HG03571 (cell line): ENCODE results near the gene F2RL3.

Experiments
- ATAC-seq: cut with Tn5 transposase; IDR thresholded peaks from one replicate; pipeline ENCODE4 v1.9.1; 2021; ENCODE audit not compliant: unreplicated experiment

F2RL3 gene

DNA sequence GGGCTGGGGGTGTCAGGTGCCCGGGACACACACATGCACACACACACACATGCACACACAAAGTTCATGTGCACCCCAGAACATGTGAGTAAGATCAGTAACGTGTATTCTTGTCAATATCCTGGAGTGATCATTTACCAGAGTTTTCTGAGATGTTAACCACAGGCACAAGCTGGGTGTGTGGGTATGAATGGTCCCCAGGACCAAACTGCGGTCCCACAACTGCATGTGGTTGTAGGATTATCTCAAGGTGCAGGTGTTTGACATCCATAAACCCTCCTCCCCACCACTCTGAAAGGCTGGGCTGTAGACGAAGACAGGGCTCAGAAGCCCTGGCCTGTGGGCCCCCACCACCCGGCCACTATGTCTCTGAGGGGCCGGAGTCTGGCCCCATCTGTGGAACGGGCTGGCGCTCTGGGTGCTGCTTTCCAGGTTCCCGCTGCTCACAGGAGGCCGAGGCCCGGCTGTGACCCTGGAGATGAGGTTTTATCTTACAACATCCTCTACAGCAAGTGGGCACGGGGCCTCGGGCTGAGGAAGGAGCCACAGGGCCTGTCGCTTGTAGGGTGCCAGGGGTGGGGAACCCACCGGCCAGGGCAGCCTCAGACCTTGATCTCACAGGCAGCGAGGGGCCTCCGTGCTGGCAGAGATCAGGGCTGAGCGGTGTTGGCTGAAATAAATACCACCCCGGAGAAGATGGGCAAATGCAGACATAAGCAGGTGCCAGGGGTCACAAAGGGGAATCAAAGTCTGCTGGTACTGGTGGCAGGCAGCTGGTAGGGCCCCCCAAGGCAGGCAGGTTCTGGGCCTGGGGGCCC, 4.3 kb downstream of the F2RL3 start:
- ATAC-seq: no peak

DNA sequence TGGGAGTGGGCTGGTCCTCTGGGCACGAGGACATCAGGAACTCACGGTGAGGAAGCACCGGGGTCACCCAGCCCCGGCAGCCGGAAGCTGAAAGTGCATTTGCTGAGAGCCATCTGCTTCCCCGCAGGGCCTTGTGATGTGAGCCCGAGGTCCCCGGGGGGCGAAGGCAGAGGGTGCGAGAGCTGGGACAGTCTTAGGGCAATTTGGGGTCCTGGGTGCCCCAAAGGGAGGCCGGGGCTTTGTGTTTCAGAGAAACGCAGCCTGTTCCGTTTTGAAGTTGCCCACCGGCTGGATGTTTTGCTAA, 4.8 kb downstream of the F2RL3 start:
- no peak for ATAC-seq

DNA sequence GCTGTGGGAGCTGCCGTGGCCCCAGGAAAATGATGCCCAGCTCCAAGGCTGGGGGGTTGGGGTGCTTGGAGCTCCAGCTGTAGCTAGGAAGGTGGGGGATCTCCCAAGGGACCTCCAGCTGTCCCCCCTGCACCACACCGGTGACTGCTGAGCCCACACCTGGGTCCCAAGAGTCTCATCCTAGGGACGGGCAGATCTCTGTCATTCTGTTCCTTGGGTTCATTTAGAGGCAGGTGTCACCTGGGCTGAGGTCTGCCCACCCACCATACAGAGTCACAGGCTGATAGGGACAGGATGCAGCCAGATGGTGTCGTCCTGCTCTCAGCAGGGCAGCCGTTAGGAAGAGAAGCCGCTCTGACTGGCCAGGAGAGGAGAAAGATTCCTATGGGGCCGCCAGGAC, 5.3 kb downstream of the F2RL3 start:
- ATAC-seq: no peak

DNA sequence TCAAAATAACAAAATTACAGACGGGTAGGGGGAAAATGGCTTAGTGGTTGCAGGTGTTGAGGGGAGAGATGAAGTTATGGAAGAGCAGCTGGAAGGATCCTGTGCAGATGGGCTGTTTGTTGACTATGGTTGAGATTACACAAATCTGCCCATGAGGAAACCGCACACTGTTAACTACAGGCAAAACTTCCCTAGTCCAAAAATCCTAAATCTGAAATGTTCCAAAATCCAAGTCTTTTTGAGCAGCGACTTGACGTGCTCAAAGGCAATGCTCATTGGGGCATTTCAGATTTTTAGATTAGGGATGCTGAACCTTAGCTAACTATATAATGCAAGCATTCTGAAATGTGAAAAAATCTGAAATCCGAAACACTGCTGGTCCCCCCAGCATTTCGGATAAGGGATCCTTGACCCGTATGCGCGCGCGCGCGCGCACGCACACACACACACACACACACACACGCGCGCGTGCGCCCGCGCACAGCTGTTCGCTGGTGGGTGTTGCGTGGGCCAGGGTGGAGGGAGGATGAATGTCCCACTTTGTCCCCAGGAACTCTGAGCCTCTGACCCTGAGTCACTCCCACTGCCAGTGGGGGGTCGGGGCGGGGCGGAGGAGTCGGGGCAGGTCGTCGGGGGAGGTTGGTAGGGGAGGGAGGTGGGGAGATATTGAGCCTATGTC, 6.8 kb downstream of the F2RL3 start:
- ATAC-seq: no peak

DNA sequence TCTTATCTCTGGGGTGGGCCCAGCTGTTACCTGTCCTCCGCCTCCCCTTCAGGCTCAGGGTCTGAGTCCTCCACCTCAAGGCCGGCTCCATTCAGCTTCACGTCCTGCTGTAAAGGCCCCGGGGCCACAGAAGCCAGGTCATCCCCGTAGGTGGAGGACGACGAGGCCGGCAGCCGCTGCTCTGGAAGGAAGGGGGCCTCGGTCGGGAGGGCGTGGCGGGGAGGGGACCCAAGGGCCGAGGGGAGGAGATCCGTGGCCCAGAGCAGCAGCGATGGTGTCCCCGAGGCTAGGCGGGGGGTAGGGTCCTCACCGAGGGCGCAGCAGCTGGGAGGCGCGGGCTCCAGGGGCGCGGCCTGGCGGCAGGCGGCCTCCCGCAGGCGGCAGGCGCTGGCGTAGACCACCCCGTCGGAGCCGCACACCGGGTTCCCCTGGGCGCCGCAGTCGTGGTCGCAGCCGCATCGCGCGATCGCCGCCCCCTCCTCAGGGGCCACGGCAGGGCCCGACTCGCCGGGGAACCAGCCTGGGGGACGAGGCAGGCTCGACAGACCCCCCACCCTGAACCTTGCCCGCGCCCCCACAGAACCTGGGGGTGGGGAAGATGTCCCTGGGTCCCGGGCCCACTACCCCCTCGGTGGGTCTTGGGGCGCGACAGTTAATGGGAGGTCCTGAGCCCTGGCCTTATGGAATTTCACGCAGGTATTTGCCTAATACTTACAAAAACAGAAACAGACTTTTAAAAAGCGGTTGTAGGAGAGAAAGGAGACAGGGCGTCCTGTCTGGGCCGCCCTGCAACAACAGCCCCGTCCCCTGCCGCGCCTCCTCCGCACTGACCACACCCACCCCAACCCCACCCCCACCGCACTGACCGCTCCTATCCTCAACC, 7.6 kb downstream of the F2RL3 start:
- no peak for ATAC-seq

DNA sequence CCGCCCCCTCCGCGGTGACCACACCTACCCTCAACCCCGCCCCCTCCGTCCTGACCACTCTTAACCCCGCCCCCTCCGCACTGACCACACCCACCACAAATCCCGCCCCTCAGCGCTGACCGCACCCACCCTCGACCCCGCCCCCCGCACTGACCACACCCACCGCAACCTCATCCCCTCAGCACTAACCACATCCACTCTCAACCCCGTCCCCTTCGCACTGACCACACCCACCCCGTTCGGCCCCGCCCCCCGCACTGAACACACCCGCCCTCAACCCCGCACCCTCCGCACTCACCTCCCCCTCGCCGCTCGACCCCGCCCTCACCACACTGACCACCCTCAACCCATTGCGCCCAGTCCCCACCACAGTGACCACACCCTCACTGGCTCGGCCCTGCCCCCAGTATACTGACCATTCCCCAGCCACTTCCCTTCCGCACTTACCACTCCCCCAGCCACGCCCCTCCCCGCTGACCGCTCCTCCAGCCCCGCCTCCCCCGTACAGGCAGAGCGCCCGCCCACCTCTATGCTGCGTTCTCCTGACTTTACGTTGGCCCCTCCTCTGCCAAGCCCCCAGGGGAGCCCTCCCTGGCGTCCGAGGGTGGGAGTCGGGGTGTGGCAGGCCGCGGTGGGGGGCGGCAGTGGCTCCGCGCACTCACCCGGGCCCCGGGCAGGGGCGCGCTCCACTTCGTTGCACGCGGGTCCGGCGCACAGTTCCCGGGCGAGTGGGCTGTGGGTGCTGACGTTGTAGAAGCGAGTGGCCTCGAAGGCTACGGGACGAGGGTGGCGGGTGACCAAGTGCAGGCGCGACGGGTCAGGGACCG, 8.4 kb downstream of the F2RL3 start:
- no peak for ATAC-seq

DNA sequence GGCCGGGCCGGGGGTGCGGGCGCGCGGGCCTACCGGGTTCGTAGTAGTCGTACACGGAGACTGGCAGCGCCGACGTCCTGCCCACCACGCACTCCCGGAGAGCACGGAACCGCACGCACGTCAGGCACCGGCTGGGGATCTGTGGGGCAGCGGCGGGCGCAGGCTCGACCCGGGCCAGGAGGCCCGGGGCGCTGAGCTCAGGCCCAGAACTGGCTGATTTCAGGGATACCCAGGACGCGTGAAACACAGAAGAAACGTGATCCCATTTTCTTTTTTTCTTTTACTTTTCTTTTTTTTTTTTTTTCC, 9.0 kb downstream of the F2RL3 start:
- ATAC-seq: no peak

DNA sequence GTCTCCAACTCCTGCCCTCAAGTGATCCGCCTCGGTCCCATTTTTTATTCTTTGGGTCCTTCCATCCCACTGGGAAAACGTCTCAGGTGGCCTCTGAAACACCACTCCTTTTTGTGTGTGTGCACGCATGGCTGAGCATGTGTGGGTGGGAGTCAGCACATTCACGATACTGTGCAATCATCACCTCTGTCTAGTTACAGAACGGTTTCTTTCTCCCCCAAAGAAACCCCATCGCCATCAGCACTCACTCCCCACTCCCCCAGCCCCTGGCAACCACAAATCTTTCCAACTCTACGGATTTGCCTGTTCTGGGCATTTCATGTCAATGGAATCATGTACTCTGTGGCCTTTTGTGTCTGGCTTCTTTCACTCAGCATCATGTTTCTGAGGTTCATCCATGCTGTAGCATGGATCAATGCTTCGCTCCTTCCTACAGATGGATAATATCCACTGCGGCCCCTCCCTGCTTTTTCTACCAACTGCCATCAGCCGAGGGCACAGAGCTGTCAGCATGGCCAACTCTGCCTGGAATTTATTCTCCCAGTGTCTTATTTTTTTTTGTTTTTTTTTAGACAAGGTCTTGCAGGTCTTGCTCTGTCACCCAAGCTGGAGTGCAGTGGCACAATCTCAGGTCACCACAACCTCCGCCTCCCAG, 9.7 kb downstream of the F2RL3 start:
- no peak for ATAC-seq

DNA sequence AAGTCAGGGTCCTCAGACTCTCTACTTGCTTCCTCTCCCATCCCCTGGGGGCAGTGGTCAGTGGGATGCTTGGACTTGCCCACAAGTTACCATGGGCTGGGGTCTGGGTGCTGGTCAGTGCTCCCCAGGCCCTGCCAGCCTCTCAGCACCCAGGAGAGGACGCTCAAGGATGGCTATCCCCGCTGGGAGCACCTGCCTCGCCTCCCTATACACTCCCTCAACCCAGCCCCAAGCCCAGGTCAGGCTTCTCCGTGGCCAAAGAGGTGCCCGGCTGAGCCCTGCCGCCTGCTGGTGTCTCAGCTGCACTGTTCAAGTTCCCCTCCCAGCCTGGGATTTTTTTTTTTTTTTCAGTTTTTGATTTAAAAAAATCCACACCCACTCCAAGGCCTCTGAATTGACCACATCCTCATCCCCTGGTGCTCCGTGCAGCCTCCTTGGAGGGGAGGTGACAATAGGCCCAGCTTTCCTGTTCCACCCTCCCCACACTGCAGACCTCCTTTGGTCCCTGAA, 10.8 kb downstream of the F2RL3 start:
- ATAC-seq: no peak

DNA sequence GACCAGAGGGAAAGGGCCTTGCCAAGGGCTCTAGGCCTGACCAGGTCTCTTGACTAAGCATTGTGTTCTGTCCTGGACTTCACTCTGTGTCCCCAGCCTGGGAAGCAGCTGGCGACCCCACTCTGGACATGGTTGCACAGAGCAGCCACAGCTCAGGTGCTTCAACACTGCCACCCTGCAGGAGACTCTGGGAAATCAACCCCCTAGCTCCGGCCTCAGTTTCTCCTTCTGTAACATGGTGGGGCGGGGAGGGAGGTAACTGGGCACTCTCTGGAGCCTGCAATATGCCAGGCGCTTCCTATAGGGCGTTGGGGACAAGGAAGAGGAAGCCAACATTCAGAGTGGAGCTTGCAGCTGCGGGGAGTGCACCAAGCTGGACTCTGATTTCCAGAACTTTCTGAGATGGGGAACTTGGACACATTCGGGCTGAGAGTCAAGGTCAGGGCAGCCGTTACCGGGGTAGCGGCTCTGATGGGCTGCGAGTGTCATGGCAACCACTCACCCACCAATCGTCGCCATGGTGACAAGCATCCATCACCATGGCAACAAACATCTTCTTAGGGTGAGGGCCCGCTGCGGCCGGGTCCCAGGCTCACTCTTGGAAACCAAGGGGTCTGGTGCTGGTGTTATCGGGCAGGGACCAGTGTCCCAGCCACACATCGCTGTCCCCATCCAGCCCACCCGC, 12.8 kb downstream of the F2RL3 start:
- ATAC-seq: no peak

DNA sequence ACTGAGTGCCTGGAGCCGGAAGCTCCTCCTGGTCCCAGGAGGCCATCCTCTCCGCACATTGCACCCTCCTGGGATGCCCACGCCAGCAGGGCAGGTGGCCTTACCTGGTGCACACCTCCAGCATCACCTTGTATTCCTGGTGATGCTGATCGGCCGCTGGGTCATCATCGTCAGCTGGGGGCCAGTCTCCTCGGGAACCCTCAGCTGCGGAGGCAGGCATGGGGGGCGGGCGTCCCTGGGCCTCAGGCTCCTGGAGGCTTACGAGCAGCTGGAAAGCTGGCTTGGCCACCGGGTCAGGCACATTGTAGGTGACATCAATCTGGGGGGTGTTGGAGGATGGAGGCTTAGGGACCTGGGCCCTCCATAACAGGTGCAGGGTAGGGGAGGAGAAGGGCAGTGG, 13.7 kb downstream of the F2RL3 start:
- no peak for ATAC-seq

DNA sequence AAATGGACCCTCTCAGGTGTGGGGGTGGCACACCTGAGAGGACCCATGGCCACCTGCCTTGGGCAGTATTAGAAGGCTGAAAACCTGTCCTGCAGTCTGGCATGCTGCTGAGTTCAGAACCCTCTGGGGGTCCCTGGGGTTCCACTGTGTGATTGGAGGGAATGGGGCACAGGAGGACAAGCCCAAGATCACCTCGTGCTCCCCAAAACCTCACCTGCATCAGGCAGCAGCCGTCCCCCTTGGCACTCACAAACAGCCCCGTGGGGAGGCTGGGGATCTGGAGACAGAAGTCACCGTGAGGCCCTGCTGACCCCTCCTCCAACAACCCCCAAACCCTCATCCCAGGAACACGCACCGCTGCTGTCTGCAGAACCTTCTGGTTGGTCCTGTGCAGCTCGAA, 14.5 kb downstream of the F2RL3 start:
- ATAC-seq: no peak

DNA sequence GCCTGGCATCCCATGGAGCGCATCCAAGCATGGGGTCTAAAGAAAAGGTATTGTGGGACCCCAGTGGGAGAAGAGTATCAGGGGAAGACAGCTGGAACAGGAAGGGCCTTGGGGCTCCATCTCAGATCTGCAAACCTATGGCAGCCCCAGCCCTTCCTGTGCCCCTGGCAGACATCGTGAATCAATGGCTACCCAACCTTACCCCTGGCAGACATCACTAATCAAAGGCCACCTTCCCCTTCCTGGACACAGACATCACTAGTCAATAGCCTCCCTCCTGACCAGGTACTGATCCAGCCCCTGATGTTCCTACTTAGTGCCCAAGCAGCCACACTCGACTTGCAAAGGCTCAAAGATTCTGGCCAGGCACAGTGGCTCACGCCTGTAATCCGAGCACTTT, 15.8 kb downstream of the F2RL3 start:
- ATAC-seq: no peak

DNA sequence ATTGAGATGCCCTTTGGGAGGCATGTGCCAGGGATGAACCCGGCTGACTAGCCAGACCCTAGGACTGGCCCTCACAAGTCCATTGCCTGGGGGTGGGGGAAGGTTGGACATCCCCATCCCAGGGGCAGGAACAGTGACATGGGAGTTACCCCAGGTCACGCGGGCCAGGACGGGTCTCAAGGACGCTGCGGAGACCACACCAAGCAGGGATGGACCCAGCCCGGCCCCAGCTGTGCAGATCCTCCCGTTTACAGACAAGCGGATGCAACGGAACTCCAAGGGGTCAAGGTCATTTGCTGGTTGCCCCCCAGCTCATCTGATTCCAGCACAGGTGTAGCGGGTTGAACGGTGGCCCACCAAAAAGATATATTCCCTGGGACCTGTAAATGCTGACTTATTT, 20.0 kb downstream of the F2RL3 start:
- ATAC-seq: no peak

DNA sequence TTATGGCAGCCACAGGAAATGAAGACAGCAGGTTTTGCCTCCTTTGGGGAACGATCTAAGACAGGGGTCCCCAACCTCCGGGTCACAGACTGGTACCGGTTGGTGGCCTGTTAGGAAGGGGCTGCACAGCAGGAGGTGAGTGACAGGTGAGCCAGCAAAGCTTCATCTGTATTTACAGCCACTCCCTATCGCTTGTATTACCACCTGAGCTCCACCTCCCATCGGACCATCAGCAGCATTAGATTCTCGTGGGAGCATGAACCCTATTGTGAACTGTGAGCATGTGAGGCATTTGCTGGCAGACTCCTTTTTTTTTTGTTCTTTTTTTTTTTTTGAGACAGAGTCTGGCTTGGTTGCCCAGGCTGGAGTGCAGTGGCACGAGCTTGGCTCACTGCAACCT, 22.2 kb downstream of the F2RL3 start:
- no peak for ATAC-seq

DNA sequence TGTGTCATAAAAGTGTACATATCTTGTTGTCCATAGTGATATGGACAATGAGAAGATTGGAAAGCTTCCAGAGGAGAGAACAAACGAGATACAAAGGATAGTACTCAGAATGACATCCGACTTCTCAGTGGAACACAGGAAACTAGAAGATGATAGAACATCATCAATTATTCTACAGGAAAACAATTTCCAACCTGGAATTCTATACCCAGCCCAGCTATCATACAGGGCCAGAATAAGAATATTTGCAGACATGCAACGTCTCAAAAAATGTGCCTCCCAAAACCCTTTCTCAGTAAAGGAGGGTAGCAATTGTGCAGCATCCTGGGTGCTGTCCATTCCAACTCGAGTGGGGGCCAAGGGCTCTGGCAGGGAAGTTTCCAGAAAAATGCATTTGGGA, 24.0 kb downstream of the F2RL3 start:
- ATAC-seq: no peak

DNA sequence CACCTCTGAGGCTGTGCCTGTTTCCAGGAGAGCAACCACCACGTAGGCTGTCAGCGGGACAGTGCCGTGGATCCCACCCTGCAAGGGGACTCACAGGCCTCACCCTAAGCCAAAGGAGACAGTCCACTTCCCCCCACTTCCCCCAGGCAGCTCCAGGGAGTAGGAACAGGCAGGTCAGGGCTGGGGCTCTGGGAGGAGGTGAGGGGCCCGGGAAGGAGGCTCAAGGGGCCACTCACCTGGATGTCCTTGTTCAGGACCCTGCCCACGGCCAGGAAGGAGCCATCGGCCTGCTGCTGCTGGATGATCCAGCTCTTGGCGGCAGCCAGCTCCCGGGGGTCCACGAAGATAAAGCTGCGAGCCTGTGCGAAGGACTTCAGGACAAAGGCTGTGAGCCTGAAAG, 25.6 kb downstream of the F2RL3 start:
- no peak for ATAC-seq

DNA sequence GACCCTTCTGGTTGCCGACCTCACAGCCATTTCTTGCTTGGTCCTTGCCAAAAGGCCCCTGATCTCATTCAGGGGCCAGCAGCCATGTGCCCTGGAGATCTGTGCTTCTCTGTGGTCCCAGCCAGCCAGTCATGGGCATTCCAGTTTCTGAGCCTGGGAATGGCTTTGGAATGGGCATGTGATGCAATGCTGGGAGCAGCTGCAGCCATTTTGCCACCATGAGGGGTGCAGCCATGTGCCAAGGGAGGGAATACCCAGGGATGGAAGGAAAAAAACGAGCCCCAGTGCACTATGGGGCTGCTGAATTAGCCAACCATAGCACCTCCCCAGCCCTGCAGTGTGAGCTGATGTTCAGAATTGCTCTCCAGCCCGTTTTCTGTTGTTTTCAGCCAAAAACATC, 26.3 kb downstream of the F2RL3 start:
- ATAC-seq: no peak

DNA sequence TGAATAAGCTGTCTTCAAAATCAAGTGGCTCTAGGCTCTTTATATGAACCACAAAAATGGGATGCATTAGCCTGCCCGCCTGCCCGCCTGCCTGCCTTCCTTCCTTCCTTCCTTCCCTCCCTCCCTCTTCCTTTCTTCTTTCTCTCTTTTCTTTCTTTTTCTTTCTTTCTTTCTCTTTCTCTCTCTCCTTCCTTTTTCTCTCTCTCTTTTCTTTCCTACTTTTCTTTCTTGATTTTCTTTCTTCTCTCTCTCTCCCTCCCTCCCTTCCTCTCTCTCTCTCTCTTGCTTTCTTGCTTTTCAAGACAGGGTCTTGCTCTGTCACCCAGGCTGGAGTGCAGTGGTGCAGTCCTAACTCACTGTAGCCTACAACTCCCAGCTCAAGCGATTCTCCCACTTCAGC, 26.9 kb downstream of the F2RL3 start:
- no peak for ATAC-seq

DNA sequence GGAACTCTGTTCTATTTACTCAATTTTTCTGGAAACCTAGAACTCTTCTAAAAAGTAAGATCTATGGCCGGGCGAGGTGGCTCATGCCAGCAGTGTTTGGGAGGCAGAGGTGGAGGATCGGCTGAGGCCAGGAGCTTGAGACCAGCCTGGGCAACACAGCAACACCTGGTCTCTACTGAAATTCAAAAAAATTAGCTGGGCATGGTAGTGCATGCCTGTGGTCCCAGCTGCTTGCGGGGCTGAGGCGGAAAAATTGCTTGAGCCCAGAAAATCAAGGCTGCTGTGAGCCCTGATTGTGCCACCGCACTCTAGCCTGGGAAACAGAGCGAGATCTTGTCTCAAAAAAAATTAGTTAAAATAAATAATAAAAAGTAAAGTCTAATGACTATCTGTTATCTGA, 28.6 kb downstream of the F2RL3 start:
- ATAC-seq: no peak
